Measurements from ENCODE around the gene TNN.

Gene TNN

DNA sequence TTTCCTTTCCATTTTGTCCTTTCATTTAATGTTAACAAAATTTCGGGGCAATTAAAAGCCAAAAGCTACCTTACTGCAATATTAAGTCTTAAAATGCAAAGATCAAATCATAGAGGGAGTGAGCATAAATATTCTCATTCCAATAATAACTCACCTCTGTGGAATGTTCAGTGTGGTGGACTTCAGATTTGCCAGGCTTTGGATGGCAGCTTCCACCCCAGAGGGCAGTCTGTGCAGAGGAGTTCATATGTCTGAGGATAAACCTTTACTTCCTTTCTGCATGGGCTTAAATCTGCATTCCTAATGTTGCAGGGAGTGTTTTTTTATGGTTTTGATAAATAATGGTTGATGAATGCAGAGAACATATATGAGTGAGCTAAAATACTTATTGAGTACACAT is 108.6 kb downstream of the TNN start:
- DNase-seq (ENCODE audit: low spot score), result no peak

DNA sequence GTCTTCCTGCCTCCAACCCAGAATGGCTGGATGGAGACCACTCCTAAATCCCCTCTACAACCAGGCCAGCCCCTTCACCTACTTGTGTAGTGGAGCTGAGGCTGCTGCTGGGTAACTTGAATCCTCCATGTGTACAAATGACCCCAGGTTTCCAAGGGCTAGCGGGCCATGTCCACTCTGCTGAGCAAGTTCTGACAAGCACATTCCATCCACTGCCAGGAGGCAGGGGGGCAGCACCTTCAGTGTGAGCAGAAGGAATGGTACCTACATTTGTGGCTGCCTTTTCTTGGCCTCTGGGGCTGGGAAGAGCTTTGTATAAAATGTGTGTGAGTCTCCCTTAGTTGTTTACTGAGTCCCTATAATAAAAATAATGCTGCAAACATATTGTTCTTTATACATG is 110.4 kb downstream of the TNN start:
- DNase-seq (ENCODE audit: low spot score), result no peak

DNA sequence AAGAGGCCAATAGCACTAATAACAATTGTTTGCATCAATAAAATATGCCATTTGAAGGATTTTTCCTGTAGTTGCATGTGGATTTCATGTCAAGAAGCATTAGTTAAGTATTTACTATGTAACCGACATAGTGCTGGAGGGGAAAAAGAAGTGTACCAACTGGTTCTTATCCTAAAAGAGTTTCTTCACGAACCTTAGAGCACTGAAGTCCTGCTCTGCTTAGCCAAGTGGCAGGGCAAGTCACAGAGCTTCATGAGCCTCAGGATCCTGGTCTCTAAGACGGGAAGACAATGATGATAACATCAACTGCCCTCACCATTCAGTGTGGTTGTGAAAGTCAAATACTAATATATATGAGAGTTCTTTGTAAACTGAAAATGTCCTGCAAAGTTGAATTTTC is 110.8 kb downstream of the TNN start:
- DNase-seq (ENCODE audit: low spot score), result no peak

DNA sequence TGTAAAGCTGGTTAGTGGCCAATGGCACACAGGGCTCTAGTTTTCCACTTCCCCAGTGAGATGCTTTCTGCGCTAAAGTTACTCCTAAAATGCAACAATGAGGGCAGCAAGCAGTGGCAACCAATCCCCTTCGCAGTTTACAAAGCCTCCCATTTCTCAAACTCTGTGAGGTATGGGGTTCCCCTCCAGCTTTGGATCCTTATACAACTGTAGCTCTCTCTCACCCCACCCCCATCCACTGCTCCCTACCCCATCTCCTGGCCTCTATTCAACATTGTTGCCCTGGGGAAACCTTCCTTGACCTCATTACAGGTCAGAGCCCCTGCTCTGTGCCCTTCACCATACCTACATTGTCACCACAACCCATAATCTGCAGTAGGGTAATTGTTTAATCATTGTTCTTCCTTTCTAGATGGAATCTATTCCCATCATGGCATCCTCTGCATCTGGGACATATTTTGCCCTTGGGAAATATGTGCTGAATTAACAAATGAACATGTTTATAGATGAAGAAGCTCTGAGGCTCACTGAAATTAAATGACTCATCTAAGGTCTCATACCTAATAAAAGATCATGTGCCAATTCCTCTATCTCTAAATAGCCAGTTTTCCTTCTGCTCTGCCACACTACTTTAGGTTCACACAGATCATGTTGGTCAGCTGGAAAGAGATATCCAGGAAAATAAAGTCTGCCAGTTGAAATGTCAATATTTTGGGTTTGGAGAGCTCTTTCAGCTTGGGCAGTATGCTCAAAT is 112.4 kb downstream of the TNN start:
- DNase-seq (ENCODE audit: low spot score), result no peak

DNA sequence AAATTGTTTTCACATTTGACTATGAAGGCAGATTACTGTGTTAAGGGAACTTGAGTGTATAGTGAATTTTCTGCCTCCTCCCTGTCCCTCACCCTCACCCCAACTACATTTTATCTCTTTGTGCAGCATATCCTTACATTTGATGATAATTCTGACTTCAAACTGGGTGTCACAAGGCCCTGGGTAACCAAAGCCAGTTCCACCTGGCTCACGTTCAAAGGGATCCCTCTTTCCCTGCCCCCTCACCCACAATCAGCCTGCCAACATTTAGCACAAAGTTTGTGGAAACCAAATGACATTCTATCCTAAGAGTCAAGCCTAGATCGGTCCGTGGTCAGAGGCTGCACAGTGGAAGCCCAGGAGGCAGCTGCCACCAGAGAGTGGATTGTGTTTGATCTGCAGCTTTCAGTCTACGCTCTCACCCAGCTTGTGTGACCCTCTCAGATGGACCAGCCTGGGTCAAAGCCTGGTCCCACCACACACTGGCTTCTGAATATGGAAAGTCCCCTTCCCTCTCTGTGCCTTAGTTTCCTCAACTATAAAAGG is 114.6 kb downstream of the TNN start:
- DNase-seq (ENCODE audit: low spot score), result peak; percentile 46

DNA sequence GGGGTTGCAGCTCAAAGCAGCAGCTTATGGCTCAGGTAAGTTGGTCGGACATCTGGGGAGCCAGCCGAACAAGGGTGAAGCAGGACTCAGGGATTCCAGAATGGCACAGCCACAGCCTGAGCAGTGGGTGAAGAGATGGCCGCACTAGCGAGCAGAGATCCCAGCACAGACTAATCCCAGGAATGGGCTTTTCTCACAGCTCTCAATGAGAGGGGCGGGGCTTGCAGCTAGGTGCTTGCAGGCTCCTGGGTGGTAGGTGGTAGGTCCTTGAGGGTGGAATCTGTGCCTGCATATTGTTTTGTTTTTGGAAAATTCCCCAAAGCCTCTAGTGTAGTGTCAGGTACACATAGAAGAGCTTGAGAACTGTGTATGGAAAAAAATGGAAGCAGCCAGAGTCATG is 116.0 kb downstream of the TNN start:
- no peak for DNase-seq (ENCODE audit: low spot score)

DNA sequence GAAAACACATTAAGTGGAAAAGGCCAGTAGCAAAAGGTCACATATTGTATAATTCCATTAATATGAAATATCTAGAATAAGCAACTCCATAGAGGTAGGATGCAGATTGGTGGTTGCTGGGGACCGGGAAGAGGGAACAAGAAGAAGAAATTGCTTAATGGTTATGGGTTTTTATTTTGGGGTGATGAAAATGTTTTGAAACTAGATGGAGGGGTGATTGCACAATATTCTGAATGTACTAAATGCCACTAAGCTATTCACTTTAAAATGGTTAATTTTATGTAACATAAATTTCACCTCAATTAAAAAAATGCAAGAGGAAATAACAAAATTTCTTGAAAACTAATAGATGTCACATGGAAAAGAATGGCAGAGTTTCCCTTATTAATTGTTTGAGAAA is 118.3 kb downstream of the TNN start:
- no peak for DNase-seq (ENCODE audit: low spot score)

DNA sequence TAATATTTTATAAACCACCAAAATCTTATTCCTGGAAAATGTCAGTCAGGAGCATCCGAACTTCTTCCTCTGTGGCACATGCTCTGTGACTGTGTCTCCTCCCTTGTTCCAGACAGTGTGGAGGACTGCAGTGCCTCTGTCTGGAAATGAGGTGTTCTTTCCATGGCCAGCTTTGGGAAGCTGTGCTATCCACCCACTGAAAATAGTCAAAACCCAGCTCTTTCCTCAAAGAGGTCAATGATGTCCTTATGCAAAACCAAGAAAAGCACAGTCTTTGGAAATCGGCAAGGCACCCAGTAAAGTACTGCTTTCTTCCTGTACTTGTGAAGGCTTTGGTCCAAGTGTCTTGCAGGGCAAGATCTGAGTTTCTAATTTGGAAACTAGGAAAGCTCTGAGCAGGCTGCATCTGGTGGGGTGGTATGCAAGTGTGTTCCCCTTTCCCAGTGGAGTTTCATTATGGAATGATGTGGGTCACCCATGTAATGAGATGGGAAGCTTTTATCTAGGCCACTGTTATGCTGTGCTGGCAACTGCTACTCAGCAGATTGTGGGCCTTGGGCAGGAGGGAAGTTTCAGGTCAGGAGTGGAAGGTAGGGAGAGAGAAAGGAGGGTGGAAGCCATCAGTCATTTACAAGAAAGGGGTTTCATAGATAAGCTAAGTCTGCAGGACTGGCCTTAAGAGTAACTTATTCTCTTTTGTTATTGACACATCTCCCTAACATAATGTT is 119.0 kb downstream of the TNN start:
- DNase-seq (ENCODE audit: low spot score), result no peak

DNA sequence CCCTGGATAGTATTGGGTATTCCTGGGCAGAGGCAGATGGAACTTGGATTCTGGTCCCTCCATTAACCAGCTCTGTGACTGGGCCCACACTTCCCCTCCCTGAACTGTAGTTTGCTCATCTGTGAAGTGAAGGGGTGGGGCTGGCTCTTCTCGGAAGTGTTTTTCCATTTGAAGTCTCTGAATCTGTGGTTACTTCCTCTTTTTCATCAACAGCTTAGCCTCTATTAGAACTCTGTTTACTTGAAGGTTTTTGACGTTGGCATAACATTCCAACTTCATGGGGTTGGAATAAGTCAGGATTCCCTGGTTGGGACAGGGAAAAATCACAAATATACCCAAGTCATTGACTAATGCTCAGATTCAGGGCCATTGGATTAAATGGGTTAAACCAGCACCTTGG is 121.3 kb downstream of the TNN start:
- DNase-seq (ENCODE audit: low spot score), result peak; percentile 65

DNA sequence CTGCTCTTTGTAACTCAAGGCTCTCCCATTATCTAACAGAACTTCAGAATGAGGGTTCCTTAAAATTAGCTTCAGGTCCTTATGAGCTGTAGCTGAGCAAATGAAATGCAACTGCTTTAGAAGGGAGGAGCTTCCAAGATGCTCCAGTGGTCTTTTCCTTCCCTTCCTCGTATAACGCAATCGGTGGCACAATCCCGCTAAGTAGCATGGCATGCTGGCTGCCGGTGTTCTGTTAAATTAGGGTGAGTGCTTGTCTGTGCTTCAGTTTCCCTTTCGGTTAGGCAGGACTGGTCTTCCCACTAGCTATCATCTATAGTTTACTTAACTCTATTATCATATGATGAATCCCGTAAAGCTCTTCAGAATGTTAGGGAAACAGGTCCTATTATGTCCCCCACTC is 124.0 kb downstream of the TNN start:
- DNase-seq (ENCODE audit: low spot score), result no peak

DNA sequence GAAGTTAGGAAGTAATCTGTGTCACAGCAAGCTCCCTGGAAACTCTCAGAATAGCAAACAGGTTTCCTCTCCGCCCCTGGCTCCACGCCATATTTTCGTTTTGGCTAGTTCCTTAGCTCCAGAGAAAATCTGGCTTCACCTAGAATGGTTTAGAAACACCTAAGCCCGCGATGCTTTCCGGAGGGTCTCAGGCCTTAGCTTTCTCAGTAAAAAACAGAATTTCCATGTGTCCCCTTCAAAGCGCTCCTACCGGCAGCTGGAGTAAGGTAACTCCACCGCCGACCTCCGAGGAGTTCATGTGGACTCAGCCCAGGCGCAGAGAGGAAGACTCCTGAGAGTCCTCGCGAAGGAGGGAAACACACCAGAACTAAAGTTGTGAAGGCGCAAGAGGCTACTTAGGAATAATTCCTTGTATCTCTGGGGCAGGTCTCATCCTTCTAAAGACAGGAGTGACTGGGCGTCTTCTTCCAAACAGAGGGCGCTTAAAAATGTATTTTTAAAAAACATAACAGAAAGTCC is 124.5 kb downstream of the TNN start:
- peak; percentile 45 for DNase-seq (ENCODE audit: low spot score)

DNA sequence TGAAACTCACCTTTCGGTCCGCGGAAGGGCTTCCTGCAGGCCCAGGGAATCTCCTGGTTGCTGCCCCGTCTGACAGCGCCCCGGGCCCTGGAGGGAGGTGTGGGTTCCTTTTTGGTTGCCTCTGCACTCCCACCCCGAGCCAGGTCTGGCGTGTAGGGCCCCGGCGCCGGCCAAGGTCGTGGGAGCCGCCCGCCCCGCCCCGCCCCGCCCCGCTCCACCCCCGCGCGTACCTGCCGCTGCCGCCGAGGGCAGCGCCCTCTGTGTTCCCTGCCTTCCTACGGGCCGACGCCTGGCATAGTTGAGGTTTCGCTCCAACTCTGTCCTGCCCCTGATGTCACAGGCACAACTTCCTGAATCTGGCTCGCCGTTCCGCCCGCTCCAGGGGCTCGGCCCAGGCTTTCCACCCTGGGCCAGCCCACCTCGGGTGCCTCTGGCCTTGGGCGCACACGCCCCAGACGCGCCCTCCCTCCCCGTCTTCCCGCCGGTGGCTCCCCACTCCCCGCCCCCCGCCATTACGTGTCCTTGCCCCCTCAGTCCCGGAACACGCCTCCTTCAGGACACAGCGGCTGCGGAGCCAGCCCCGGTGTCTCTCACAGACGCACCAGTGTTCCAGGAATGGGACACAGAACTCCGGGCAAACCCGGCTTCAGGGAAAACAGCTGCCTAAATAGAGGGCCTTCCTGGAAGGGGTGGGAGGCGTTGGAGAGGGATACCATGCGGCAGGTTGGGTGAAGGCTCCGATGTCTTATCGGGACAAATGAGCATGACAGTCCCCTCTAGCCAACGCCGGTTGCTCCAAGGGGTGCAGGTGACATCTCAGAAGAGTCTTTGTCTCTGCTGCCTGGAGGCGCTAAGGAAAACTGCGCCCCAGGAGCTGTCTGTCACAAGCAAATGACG is 125.2 kb downstream of the TNN start, which contains the start of gene KIAA0040:
KIAA0040 (minus strand) TSS at position 147 of the 897 bp plus-strand sequence. CDS start 31,763 bp downstream, outside the sequence.
- no peak for DNase-seq (ENCODE audit: low spot score)

DNA sequence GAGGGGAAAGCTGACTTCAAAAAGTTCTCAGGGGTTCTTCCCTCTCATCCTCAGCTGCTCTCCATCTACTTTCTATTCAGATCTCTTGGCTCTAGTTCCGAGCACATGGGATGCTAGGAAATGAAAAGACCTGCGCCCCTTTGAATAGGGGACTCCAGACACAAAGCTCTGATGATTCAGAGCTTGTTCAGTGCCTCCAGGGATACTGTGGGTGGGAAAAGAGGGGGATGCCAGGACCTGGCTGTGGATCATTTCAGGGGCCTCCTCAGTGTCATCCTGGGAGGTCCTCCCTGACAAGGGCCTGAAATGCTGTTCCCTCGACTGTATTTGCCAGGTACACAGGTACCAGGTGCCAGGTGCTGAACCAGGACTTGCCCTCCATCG is 125.9 kb downstream of the TNN start:
- DNase-seq (ENCODE audit: low spot score), result no peak

DNA sequence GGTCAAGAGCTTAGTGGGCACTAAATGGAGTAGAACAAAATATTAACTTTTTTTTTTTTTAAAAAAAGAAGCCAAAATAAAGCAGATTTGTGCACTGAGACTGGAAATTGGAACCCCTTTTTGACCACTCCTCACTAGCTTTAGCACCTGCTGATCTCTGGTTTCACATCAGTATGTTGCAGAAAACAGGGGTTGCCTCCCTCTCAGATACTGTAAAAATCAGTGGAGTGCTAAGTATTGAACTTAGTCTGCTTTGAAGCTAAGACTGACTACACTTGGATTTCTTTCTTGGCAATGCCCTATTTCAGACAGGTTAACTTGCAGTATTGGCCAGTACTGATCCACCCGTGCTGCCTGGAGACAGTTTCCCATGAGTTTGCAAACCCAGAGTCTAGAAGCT is 127.6 kb downstream of the TNN start:
- no peak for DNase-seq (ENCODE audit: low spot score)

DNA sequence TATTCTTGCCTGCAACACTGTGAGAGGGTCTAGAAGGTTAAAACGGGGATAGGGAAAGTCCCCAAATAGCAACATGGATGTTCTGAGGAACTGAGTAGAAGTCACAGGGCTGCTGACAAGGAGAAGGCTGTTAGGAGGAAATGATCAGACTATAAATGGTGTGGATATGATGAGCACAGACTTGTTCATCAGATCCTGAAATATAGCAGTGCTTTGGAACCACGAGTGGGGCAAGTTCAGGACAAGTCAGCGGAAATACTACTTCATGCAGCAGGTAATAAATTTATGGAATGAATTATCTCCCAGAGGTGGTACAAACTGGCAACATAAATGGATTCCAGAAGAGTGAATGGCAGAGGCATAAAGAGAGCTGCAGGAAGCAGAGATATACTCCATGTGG is 128.2 kb downstream of the TNN start:
- no peak for DNase-seq (ENCODE audit: low spot score)

DNA sequence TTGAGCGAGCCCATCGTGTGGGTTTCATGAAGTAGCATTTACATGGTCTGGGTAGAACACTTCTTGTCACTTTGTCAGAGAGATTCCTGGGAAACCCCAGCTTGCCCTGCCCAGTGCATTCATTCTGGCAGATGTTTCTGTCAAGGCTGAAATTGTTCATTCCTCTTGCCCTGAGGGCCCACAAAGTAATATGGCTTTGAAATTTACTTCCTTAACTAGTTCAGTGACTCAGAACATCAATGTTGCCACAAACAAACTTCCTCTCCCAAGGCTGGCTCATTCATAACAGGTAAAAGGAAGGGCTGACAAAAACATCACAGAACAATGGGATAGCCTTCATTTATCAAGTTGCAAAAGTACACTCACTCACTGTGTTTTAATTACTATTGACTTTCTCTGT is 129.9 kb downstream of the TNN start:
- no peak for DNase-seq (ENCODE audit: low spot score)

Data from hematopoietic multipotent progenitor cell treated with erythropoietin and hydrocortisone succinate and interleukin-3 and kit ligand, for 15 days (in vitro differentiated cells).